ENCODE measurements around the gene ADAM10.
"Not testable (repeated sequence)": the region's sequence is repeated elsewhere in the genome, so short reads cannot be mapped to it uniquely, and the experiment has no call there.

ADAM10 gene, protein sequence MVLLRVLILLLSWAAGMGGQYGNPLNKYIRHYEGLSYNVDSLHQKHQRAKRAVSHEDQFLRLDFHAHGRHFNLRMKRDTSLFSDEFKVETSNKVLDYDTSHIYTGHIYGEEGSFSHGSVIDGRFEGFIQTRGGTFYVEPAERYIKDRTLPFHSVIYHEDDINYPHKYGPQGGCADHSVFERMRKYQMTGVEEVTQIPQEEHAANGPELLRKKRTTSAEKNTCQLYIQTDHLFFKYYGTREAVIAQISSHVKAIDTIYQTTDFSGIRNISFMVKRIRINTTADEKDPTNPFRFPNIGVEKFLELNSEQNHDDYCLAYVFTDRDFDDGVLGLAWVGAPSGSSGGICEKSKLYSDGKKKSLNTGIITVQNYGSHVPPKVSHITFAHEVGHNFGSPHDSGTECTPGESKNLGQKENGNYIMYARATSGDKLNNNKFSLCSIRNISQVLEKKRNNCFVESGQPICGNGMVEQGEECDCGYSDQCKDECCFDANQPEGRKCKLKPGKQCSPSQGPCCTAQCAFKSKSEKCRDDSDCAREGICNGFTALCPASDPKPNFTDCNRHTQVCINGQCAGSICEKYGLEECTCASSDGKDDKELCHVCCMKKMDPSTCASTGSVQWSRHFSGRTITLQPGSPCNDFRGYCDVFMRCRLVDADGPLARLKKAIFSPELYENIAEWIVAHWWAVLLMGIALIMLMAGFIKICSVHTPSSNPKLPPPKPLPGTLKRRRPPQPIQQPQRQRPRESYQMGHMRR

DNA sequence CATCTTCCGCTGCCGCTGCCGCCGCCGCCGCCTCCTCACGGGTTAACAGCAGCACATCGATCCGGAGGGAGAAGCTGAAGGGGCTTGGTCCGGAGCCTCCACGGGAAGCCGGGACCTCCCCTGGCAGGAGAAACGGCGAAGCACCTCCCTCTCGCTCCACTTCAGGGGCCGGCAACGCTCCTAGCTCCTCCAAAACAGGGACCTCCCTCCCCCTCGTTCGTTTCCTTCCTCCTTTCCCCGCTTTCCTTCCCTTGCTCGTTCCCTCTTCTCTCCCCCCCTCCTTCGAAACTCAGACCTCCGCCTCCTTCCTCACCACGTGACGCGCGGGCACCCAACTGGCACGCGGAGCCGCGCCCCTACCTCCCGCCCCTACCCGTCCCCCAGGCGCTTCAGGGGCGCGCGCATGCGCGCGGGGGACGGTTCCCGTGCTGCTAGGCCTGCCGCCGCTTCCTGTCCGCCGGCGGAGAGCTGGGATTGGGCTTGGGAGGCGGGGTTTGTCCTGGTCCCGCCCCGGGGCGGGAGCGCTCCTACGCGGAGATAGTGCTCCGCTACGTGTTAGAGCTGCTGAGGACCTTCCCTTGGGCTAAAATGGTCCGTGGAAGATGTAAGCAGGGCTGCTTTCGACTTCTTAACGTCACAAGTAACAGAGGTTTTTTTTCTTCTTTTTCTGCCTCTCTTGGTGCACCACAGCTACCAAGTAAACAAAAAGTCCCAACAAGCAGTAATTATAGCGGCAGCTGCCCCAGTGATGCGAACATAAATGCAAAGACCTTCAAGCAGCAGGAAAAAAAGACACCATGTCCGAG, at the start of gene ADAM10:
Gene ADAM10 (minus strand): TSS at position 176 of the 806 bp plus-strand sequence. CDS start 173 bp downstream, at position 3.
- peak; percentile 98 for DNase-seq

DNA sequence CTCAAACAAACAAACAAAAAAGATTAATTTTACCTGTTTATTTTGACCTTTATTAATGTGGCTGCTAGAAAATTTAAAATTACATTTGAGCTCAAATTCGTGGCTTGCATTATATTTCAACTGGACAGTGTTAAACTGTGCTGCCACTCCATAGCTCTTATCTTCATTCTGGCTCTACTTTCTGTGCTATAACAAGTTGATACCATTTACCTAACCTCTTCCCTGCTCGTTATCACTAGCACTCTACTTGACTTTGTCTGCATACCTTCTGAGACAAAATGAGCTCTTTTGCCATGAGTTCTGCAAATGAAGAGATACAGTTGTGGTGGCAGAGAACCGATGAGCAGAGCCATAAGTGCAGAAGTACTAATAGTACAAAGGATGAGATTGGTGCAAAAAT, 48.0 kb upstream of the ADAM10 start:
- no peak for DNase-seq

DNA sequence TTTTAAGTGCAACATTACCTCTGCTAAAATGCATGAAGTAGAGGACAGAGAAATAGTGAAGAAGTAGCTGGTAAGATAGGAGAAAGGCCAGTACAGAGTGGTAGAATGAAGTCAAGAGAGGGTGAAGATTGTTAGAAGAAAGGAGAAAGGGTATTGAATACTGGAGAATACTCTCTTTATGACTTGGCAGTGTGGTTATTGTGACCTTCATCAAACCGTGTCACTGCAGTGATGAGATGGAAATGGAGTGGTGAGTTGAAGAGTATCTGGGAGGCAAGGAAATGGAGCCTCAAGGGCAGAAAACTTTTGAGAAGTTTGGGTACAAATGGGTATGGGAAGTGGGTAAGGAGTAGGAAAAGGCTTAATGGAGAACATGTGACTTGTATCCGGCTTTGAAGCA, 46.3 kb upstream of the ADAM10 start:
- DNase-seq: no peak

DNA sequence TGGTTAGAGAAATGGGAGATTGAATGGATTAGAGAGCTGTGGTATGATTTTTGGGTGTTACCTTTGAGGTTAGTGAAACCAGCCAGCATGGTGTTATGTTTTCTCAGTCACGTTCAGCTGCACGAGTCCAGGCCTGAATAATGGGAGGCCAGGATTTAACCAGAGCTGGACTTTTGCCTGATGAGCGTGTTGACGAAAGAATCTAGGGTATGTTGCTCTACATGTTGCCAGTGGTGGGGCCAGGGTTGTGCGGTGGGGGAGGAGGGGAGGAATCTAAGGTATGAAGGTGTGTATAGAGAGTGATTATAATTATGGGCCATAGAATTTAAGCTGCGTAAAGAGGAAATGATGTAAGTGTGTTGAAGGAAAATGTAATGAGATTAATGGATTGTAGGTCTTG, 44.4 kb upstream of the ADAM10 start:
- no peak for DNase-seq

DNA sequence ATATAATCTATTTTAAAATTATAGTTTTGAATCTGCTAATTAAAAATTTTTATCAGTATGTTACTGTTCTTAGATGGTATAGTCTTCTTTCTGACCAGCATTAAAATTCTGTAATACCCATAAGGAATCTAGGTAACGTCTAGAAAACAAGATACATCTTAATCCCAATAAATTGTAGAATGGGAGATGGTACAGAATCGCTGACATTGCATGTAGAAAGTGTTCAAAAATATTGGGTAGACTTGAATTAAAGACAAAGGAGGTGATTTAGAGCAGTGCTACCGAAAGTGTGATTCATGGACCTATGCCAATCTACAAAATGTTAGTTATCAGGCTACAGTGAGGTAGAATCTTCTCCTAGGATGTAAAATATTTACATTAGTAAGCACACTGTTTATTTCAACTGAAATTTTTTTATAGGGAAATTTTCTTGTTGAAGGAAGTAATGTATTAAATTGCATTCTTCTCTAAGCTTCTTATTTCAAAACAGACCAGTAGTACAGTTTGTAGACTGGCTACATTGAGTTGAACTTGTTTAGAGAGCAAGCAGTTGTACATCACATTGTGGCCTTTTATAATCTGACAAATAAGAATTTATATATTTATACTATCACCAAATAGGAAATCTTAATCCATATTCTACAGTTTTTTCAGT, 38.7 kb upstream of the ADAM10 start:
- no peak for DNase-seq

DNA sequence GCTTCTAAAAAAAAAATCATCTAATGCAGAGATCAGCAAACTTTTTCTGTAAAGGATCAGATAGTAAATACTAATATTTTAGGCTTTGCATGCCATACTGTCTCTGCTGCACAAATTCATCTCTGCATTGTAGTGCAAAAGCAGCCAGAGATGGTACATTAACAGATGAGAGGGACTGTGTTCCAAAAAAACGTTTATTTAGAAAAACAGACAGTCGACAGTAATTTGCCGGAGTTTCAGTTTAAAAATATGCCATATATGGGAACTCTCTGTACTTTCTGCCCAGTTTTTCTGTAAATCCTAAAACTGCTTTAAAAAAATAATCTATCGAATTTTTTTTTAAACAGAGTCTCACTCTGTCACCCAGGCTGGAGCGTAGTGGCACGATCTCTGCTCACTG, 35.8 kb upstream of the ADAM10 start:
- DNase-seq: no peak

DNA sequence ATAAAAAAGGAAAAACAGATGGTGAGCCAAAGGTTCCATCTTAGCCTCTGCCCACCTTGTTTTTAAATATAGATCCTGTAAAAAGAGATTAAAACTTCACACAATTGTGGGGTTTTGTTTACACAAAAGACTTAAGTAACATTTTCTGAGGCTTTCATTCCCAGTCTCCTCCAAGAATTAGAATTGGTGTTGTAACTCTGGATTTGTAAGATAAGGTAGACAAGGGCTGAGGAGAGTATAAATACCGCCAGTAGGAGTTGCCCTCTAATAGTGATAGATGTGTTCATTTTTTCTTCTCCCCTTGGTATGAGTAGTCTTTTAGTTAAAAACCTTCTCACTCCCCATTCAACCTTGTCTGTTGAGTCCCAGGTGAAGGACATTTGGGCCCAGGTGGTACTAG, 30.0 kb upstream of the ADAM10 start:
- no peak for DNase-seq

DNA sequence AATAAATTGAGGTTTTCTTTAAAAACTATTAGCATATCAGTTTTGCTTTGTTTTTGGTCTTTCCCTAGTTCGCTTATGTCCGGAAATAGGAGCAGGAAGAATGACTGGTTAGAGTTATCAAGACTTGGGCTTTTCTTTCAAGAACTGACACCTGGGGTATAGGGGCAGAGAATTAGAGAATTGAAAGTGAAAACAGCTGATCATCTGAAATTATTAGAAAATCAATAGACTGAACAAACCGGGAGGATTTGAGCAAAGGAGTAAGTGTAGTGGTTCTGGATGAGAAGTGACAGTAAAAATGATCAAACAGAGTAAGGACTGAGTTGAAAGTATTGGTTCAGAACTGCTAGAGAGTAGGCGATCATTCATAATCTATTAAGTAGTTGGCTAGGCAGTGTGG, 27.6 kb upstream of the ADAM10 start:
- DNase-seq: no peak

DNA sequence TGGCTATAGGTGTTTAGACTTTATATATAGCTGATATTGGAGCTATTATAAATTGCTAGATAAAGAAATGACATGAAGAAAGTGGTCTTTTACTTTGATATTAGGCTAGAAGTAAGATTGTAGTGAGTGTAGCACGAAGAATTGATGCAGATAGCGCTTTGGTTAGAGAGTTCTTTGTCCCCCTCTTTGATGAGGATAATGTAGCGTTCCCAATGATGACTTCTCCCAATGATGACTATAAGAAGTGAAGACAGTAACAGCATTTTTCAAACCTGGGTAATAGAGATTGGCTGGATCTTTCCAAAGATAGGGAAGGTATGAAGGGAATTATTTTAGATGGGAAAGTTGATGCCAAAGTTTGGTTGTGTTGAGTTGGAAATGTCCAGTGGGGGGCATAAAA, 25.9 kb upstream of the ADAM10 start:
- DNase-seq: no peak

DNA sequence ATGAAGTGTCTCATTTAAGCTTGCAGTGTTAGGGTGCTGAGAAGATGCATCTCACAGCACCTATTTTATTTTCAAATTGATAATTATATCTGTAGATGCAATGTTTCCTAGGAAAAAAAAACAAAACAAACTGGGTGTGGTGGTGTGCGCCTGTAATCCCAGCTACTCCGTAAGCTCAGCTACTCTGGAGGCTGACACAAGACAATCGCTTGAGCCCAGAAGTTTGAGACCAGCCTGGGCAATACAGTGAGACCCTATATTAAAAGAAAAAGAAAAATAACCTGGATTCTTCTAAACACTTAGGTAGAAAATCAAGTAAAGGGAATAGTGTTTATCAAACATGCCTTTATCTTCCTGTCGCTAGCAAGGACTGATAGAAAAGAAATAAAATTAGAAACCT, 23.5 kb upstream of the ADAM10 start:
- no peak for DNase-seq

DNA sequence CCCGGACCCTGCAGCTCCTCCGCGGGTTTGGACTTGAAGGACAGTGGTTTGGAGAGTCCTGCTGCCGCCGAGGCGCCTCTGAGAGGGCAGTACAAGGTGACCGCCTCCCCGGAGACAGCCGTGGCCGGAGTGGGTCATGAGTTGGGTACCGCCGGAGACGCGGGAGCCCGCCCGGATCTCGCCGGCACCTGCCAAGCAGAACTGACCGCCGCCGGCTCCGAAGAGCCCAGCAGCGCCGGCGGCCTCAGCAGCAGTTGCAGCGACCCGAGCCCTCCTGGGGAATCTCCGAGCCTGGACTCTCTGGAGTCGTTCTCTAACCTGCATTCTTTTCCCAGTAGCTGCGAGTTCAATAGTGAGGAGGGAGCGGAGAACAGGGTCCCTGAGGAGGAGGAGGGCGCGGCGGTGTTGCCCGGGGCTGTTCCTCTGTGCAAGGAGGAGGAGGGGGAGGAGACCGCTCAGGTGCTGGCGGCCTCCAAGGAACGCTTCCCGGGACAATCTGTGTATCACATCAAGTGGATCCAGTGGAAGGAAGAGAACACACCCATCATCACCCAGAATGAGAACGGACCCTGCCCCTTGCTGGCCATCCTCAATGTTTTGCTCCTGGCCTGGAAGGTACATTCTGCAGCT, 22.2 kb upstream of the ADAM10 start:
- peak; percentile 39 for DNase-seq

DNA sequence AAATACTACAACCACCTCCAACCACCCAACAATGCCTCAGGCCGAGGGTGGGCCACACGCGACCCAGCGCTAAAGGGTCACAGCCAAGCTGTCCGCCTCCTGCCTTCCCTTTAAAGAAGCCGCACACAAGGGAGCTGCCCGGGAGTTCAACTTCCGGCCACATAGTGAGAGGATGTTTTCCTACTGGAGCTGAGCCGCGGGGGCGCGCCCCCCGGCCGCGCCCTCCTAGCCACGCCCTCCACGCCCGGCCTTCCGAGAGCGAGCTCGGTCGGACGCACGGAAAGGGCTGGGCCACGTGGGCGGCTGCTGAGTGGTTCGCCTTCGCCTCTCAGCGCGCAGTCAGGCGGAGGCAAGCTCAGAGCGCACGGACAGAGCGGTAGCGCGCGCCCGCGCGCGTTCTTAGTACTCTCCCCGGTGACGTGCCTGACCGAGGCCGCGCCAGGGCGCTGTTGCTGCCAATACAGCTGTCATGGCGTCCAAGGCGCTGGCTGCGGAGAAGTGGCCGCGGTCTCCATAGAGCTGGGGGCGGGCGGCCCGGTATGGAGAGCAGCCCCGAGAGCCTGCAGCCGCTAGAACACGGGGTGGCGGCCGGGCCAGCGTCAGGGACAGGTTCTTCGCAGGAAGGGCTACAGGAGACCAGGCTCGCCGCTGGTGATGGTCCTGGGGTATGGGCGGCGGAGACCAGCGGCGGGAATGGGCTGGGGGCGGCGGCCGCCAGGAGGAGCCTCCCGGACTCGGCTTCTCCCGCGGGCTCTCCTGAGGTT, 21.5 kb upstream of the ADAM10 start, which contains the start of gene MINDY2:
Gene MINDY2 (plus strand): TSS at position 446 of the 764 bp plus-strand sequence. CDS start 94 bp downstream, at position 540.
- DNase-seq: peak; percentile 96

DNA sequence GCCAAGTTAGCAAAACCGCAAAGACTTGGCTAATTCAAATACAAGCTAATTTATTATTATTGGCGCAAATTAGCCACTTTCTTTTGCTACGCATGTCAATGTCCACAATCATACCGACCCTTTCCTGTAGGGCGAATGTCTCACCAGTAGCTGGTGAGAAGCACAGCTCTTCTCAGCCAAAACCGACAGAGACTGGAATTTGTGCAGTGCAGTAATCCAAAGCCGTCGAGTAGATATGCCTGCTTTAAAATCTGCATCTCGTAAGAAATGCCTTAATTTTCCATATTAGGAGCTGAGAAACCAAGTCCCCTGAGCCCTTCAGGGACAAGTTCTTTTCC, 21.0 kb upstream of the ADAM10 start:
- DNase-seq: peak; percentile 29

DNA sequence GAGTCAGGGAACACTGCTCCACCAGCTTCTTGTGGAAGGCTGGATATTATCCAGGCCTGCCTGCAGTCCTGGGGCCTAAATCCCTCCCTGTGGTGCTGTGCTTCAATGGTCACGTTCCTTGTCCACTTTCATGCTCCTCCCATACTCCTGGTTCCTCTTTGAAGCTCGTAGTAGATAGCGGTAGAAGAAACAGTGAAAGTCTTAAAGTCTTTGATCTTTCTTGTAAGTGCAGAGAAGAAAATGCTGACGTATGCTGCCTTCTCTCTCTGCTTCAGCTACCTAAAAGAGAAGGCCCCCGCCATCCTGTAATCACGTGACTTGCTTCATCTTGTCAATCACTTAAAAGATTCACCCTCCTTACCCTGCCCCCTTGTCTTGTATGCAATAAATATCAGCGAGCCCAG, 19.1 kb upstream of the ADAM10 start:
- DNase-seq: not testable (repeated sequence)

DNA sequence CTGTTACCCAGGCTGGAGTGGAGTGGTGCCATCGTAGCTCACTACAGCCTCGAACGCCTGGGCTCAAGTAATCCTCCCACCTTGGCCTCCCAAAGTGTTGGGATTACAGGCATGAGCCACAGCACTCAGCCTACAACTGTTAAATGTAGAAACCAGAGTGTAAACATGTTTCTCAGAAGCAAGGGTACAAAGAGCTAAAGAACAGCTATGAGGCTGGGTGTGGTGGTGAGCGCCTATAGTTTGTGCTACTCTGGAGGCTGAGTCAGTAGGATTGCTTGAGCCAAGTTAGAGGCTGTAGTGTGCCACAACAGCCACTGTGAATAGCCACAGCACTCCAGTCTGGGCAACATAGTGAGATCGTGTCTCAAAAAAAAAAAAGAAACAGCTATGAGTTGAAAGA, 16.8 kb upstream of the ADAM10 start:
- no peak for DNase-seq

DNA sequence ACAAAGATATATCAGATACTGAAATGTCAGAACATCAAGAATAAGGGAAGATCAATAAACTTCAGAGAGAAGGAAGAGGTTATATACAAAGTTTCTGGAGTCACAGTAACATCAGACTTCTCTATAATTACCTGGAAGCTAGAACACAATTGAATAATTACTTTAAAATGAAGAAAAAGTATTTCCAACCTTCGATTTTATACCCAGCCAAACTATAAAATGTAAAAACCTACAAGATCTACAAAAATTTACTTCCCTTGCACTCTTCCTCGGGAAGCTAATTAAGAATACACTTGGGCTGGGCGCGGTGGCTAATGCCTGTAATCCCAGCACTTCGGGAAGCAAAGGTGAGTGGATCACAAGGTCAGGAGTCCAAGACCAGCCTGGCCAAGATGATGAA, 15.0 kb upstream of the ADAM10 start:
- DNase-seq: no peak

DNA sequence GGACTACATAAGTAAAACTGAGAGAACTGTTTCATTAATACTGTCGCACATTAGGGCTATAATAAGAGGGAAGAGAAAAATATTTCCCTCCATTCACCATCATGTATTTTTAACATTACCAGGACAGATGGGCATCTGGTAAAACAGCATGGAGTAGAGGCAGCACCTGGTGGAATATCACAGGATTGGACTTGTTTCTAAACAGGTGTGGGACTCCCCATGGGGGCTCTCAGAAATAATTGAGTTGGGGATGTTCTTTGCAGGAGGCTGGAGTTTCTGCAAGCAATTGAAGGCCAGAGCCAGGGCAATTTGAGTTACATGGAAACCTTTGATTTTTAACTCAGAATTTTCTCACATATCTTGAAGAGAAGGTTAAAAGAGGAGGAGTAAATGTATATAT, 13.2 kb upstream of the ADAM10 start:
- DNase-seq: no peak

DNA sequence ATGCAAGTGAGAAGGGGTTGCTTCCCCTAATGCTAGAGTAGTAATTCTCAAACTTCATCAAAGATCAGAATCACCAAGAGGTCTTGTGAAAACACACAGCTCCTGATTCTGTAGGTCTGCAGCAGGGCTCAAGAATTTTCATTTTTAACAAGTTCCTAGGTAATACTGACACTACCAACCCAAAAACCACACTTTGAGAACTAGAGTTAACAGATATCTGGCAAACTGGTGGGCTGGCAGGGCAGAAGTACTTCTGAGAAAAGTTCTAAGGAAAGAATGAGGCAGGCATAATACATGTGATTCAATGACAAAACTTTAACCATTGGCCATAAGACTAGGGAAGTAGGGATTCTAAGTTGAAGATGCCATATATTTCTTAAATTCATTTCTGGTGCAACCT, 12.8 kb upstream of the ADAM10 start:
- no peak for DNase-seq

DNA sequence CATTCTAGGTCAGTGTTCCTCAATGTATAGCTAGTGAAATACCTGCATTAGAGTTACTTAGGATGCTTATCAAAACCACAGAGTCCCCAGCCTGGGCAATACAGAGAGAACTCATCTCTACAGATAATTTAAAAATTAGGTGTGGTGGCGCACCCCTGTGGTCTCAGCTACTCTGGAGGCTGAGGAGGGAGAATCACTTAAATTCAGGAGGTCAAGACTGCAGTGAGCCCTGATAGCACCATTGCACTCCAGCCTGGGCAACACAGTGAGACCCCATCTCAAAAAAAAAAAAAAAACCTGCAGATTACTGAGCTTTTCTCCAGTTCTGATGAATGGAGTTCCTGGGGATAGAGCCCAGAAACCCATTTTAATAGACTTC, 11.5 kb upstream of the ADAM10 start:
- peak; percentile 52 for DNase-seq

DNA sequence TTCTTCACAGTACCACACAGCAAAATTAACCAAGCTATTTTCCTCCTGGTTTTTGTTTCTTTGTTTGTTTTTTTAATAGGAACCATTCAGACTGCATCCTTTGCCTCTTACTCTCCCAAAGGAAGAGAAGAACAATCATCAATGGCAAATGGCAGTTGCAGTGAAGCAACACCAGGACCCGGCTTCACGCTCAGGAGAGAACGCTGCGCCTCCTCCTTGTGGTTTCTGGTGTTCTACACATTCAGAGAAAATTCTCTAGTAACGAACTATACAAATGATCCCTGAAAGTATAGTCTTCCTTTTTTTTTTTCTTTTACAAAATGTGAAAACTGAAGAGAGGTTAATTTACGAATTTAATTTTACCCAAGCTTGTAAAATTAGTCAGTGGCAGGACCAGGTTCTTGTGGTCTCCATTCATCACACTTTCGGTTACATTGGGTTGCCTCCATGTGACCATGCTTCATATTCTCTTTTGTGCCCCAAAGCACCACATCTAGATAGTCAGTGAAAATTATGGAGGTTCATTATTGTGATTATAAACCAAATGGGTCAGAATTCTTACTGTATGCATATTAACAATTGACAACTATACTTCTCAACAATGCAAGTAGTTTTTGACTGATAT, 11.0 kb upstream of the ADAM10 start:
- DNase-seq: no peak

DNA sequence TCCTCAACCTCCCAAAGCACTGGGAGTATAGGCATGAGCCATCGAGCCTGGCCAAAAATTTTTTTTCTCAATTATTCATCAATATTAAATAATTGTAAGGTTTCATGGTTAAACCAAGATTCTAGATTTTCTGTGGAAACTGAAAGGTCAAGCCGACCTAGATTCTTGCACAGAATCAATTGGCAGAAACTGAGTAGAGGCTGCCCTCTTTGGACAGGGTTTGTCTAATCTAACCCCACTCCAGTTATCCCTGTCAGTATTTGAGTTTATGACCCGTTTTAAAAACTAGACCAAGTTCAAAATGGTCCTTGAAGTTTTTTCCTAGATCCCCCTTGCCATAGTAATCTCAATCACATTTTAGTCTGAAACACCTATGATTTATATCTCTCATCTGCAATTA, 8.6 kb upstream of the ADAM10 start:
- DNase-seq: no peak
